ENCODE measurements around the gene BLM. TPM values are rescaled to one million over a fixed set of nuclear protein-coding genes. Genes with fewer than 3 reads are reported as not detected.
A peak's percentile ranks its signal among the peaks of the same experiment; 100 is the strongest.
"Not testable (repeated sequence)": the region's sequence is repeated elsewhere in the genome, so short reads cannot be mapped to it uniquely, and the experiment has no call there.

The BLM gene
- total RNA-seq, 1 donor from 2014 or later, result 66.4 TPM

DNA sequence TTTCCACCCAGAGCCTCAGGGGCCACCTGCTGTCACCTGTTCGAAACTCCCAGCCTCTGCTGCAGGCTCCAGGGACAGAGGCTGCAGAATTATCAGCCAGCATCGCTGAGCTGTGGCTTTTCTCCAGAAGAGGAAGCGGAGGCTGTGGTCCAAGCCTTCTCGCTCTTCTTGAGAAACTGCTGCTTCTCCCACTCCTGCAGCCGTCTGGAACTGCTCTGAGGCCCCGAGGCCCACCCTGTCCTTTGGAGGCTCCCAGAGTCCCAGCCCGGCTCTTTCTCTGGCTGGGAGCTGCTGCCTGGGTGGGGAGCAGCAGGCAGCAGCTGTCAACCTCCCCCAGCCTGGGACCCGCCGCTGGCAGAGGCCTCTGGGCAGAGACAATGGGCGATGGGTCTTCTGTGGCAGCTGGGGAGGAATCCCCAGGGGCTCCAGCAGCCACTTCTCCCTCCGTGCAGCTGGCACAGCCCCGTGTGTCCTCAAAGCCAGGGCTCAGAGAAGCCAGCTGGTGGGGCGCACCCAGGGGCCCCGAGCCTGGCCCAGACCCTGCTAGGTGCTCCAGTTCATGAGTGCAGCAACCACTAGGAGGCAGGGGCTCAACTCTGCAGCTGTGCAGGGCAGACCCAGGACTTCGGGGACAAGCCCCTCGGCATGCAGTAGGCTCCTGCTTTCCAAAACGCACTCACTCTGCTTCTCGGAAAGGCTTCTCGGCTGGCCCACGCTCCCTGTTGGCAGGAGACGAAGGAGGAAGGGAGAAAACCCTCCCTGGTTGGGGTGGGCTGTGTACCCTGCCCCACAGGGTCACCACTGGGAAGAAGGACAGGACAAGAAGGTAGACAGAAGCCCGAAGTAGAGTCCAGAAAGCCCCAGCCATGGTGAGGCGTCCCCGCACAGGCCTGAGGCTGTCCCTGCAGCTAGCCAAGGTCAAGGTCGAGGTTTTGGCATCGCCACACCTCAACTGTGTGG lies 101.4 kb downstream of the BLM start:
- H3K27ac Mint-ChIP-seq, result peak overlapping the region; percentile 99
- peaks cover 69% of the 10 kb centered on the region for H3K4me1 Mint-ChIP-seq
- intact Hi-C loops (cut with micrococcal nuclease), result loop anchor here (5.0 kb wide), 1 partner anchor 114 kb away; the partner anchor contains the start of gene HDDC3
- peak overlapping the region; percentile 80 for H3K4me3 Mint-ChIP-seq
- peaks cover 23% of the 10 kb centered on the region for H3K36me3 Mint-ChIP-seq (ENCODE audit: low read depth)
- no peaks in the 10 kb centered on the region for H3K27me3 Mint-ChIP-seq
- DNase-seq, result peak; percentile 86
- H3K9me3 Mint-ChIP-seq, result no peaks in the 10 kb centered on the region

DNA sequence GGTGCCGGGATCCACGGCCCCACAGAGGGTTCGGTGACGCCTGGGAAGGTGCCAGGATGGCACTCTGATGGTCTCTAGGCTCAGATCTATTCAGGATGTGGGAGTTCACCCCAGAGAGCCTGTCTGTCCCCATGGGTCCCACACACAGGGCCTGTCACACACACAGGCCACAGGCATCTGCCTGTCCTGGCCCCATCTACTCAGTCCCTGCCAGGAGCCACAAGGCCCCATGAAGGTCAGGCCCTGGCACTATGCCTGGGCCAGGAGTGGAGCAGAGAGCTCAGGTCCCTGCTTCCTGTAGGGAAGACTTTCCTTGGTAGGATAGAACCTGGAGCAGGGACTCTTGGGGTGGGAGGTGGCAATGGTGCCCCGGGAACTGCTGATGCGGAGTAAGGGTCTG lies 102.2 kb downstream of the BLM start:
- Mint-ChIP-seq H3K4me3 (no peak overlapping the region), H3K27me3 (no peaks in the 10 kb centered on the region), H3K36me3 (ENCODE audit: low read depth) (peaks cover 20% of the 10 kb centered on the region), H3K4me1 (peaks cover 67% of the 10 kb centered on the region), H3K9me3 (no peaks in the 10 kb centered on the region), H3K27ac (peak overlapping the region; percentile 85)
- no peak for DNase-seq
- intact Hi-C loops (cut with micrococcal nuclease), result loop anchor here (5.0 kb wide), 1 partner anchor 113 kb away; the partner anchor contains the start of gene HDDC3

DNA sequence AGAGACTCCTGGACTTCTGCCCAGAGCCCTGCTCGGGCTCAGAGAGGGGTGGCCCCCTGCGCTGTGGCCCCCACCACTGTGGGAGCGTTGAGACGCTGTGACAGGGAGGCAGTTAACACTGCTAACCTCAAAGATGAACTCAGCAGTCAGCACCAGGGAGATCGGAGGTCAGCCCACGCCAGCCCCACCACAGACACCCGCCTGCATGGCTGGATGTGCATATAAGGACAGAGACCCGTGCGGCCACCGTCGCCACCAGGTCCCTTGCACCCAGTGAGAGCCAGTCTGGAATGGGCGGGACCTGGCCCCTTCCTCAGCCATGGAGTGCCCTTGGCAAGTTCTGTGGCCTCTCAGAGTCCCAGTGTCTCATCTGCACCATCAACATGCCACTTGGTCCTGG lies 102.7 kb downstream of the BLM start:
- Mint-ChIP-seq H3K27ac (peak overlapping the region; percentile 85), H3K4me3 (no peak overlapping the region), H3K4me1 (peaks cover 66% of the 10 kb centered on the region)

DNA sequence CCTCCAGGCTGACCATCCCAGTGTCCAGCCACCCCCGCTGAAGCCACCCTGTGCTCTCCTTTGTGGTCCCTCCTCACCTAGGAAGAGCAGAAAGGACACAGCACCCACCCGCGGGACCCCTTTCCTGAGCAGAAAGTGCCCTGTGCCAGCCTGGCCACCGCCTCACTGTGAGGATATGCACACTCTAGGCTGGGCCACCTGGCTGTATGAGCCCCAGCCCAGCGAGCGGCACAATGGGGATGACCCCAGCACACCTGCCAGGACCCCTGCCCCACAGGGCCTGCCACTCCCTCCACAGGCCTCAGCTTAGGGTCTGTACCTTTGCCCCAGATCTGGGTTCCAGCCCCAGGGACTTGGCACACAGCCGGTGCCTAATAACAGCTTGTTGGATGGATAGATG lies 103.3 kb downstream of the BLM start:
- Mint-ChIP-seq H3K4me1 (peaks cover 62% of the 10 kb centered on the region), H3K4me3 (no peak overlapping the region)

More for the DNA sequence above, 102.7 kb downstream of the BLM start:
- Mint-ChIP-seq H3K36me3 (ENCODE audit: low read depth) (peaks cover 20% of the 10 kb centered on the region), H3K9me3 (no peaks in the 10 kb centered on the region), H3K27me3 (no peaks in the 10 kb centered on the region)
- no peak for DNase-seq
- intact Hi-C loops (cut with micrococcal nuclease), result loop anchor here (5.0 kb wide), 1 partner anchor 112 kb away; the partner anchor contains the start of gene HDDC3

DNA sequence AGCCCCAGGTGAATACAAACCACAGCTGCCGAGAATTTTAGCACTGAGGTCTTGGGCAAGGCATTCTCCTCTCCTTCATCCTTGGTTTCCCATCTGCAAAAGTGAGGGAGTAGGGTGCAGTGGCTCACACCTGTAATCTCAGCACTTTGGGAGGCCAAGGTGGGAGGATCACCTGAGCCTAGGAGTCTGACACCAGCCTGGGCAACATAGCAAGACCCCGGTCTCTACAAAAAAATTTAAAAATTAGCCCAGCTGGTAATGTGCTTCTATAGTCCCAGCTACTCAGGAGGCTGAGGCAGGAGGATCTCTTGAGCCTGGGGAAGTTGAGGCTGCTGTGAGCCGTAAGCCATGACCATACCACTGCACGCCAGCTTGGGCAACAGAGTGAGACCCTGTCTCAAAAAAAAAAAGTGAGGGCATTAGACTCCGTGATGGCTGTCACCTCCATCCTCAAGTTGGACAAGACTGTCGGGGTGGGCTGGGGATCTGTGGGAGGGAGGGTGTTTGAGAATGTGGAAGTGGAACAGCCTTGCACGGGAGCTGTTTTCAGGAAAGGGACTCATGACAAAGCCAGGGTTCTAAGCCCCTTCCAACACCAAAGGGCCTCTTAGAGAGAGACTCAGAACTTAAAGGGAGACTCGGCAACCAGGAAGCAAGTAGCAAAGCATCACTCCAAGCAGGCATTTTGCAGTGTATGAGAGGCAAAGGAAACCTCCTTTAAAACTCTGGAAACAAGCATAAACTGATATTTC lies 105.2 kb downstream of the BLM start:
- H3K36me3 Mint-ChIP-seq (ENCODE audit: low read depth), result peaks cover 16% of the 10 kb centered on the region
- no peak for DNase-seq
- no peaks in the 10 kb centered on the region for H3K9me3 Mint-ChIP-seq
- no peaks in the 10 kb centered on the region for H3K27me3 Mint-ChIP-seq
- H3K4me3 Mint-ChIP-seq, result no peak overlapping the region
- intact Hi-C loops (cut with micrococcal nuclease), result no loop called here
- H3K4me1 Mint-ChIP-seq, result peaks cover 55% of the 10 kb centered on the region
- H3K27ac Mint-ChIP-seq, result peak overlapping the region; percentile 78

More for the DNA sequence above, 103.3 kb downstream of the BLM start:
- intact Hi-C loops (cut with micrococcal nuclease), result no loop called here
- Mint-ChIP-seq H3K36me3 (ENCODE audit: low read depth) (peaks cover 17% of the 10 kb centered on the region), H3K27ac (peak overlapping the region; percentile 71), H3K27me3 (no peaks in the 10 kb centered on the region), H3K9me3 (no peaks in the 10 kb centered on the region)
- no peak for DNase-seq

DNA sequence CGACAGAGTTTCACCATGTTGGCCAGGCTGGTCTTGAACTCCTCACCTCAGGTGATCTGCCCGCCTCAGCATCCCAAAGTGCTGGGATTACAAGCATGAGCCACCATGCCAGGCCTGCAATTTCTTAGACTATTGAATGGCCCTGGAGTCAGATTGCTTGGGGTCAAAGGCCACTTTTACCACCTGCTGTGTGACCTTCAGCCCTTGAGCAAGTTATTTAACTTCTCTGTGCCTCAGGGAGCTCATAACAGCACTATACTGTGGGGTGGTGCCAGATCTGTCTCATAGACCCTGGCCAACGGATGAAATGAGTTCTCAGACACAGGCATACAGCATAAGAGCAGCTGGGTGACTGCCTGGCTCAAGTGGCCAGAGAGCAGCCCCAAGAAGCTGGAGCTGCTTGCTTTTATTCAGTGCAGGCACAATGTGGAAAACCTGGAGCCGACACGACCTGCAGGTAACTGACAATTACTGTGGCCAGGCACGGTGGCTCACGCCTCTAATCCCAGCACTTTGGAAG lies 106.4 kb downstream of the BLM start:
- Mint-ChIP-seq H3K36me3 (ENCODE audit: low read depth) (peaks cover 21% of the 10 kb centered on the region), H3K27me3 (no peaks in the 10 kb centered on the region), H3K4me1 (peaks cover 46% of the 10 kb centered on the region), H3K27ac (no peak overlapping the region), H3K4me3 (no peak overlapping the region), H3K9me3 (no peaks in the 10 kb centered on the region)
- intact Hi-C loops (cut with micrococcal nuclease), result no loop called here
- no peak for DNase-seq

DNA sequence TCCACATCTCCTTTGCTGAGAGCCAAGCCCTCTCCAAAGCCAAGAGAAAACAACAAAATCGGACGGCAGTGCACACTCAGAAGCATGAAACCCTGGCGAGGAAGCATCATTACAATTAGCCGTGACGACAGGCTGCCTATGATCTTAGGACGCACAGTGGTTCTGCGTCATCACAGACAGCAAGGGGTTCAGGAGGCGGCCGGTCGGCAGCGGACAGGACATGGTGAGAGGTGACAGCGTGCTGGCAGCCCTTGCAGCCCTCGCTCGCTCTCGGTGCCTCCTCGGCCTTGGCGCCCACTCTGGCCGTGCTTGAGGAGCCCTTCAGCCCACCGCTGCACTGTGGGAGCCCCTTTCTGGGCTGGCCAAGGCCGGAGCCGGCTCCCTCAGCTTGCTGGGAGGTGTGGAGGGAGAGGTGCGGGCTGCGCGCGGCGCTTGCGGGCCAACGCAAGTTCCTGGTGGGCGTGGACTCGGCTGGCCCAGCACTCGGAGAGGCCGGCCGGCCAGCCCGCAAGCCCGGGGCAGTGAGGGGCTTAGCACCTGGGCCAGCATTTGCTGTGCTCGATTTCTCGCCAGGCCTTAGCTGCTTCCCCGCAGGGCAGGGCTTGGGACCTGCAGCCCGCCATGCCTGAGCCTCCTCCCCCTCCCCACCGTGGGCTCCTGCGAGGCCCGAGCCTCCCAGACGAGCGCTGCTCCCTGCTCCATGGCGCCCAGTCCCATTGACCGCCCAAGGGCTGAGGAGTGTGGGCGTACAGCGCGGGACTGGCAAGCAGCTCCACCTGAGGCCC lies 108.2 kb downstream of the BLM start:
- Mint-ChIP-seq H3K27ac (peak overlapping the region; percentile 49), H3K4me1 (peaks cover 46% of the 10 kb centered on the region), H3K36me3 (ENCODE audit: low read depth) (peaks cover 23% of the 10 kb centered on the region)
- H3K27me3 Mint-ChIP-seq; H3K9me3 Mint-ChIP-seq; intact Hi-C loops (cut with micrococcal nuclease); H3K4me3 Mint-ChIP-seq; DNase-seq: not testable (repeated sequence)

DNA sequence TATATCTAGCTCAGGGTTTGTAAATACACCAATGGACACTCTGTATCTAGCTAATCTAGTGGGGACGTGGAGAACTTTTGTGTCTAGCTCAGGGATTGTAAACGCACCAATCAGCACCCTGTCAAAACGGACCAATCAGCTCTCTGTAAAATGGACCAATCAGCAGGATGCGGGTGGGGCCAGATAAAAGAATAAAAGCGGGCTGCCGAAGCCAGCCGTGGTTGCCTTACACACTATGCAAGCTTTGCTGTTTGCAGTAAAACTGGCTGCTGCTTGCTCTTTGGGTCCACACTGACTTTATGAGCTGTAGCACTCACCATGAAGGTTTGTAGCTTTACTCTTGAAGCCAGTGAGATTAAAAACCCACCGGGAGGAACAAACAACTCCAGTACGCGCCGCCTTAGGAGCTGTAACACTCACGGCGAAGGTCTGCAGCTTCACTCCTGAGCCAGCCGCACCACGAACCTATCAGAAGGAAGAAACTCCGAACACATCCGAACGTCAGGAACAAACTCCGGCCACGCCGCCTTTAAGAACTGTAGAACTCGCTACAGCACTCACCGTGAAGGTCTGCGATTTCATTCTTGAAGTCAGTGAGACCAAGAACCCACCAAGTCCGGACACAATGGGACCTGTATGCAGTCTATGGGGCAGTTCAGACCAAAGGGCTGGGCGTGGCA lies 109.2 kb downstream of the BLM start:
- DNase-seq; H3K9me3 Mint-ChIP-seq; intact Hi-C loops (cut with micrococcal nuclease); H3K27me3 Mint-ChIP-seq: not testable (repeated sequence)
- Mint-ChIP-seq H3K36me3 (ENCODE audit: low read depth) (peaks cover 27% of the 10 kb centered on the region), H3K4me1 (peaks cover 52% of the 10 kb centered on the region), H3K27ac (peak overlapping the region; percentile 81), H3K4me3 (peak overlapping the region; percentile 21)

DNA sequence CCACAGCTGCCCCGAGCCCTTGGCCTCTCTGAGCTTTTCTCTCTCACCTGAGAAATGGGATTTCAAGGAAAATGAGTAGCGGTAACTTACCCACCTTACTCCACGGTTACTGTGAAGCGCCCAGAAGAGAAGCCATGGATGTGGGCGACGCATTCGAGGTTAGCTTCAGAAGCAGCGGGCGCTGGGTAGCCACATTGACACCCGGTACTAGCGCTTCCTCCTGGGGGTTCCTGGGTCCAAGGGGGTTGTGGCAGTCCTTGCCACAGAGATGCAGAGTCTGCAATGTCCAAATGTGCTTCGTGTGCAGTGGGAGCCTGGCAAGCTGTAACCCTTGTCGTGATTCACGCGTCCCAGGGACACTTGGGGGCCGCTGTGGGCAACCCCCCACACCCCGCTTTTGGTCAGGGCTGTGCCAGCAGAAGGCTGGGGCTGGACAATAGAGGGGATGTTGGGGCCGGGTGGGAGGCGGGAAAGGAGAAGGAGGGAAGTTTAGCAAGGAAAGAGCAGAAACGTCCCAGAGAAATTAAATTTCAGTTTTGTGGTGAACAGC lies 109.8 kb downstream of the BLM start:
- Mint-ChIP-seq H3K27ac (peak overlapping the region; percentile 29), H3K27me3 (no peaks in the 10 kb centered on the region), H3K4me3 (peak overlapping the region; percentile 28), H3K36me3 (ENCODE audit: low read depth) (peaks cover 25% of the 10 kb centered on the region), H3K4me1 (peaks cover 49% of the 10 kb centered on the region), H3K9me3 (no peaks in the 10 kb centered on the region)
- intact Hi-C loops (cut with micrococcal nuclease), result no loop called here
- no peak for DNase-seq

DNA sequence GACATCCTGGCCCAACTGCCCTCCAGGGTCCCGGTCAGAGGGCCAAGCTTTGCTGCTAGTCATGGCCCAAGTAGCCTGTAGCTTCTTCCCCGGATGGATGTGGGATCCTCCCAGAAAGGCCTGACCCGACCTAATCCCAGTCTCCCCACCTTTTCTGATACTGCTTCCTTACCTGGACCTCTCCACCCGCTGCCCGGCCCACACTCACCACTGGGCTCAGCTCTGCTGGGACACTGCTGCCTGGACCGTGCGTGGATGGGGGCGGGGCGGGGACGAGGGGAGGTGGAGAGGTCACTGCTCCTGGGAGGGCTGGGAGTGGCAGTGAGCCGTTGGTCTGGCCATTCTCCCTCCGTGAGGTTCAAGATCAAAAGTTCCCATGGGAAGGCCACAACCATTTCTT lies 111.0 kb downstream of the BLM start:
- H3K4me1 Mint-ChIP-seq, result peaks cover 52% of the 10 kb centered on the region
- intact Hi-C loops (cut with micrococcal nuclease), result no loop called here
- H3K4me3 Mint-ChIP-seq, result peak overlapping the region; percentile 35
- H3K9me3 Mint-ChIP-seq, result no peaks in the 10 kb centered on the region
- DNase-seq, result no peak
- H3K36me3 Mint-ChIP-seq (ENCODE audit: low read depth), result peaks cover 25% of the 10 kb centered on the region
- H3K27ac Mint-ChIP-seq, result peak overlapping the region; percentile 83
- H3K27me3 Mint-ChIP-seq, result no peaks in the 10 kb centered on the region

DNA sequence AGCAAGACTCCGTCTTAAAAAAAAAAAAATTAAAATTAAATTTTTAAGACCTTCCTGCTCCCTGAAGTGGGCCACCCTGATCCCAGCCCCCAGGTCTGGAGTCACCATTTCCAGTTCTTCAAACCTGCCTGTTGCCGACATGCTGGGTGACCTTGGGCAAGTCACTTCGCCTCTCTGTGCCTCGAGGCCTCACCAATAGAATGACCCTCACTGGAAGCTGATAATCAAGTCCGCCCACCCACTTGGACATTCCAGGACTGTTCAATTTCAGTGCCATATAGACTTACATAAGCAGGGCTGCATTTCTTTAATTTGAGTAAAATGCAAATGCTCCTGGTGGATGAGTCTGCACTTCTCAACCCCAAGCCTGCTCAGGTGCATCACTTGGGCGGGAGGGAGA lies 112.0 kb downstream of the BLM start:
- Mint-ChIP-seq H3K36me3 (ENCODE audit: low read depth) (peaks cover 25% of the 10 kb centered on the region), H3K4me1 (peaks cover 54% of the 10 kb centered on the region), H3K27me3 (no peaks in the 10 kb centered on the region), H3K27ac (peak overlapping the region; percentile 98), H3K9me3 (no peaks in the 10 kb centered on the region), H3K4me3 (peak overlapping the region; percentile 80)
- DNase-seq, result no peak
- intact Hi-C loops (cut with micrococcal nuclease), result no loop called here

DNA sequence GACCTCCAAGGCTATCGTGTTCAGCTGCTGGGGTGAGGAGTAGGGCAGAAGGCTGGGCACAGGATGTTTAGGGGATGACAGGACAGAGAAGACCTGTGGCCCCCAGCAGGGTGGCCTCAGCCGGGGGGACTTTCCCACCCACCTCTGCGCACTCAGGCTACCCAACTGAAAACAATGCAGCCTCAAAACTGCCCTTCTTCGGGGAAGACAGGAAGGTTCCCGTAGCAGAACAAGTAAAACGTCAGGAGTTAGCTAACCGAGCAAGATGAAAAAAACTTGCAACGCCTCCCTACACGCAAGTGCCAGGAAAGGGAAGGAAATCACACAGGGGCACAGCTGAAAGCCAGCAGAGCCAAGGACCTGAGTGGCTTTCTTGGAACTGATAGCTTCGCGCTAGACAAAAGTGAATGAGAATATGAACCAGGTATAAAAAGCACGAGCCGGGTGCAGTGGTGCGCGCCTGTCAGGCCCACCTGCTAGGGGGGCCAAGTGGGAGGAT lies 112.8 kb downstream of the BLM start:
- peaks cover 19% of the 10 kb centered on the region for H3K36me3 Mint-ChIP-seq (ENCODE audit: low read depth)
- peak overlapping the region; percentile 80 for H3K4me3 Mint-ChIP-seq
- H3K9me3 Mint-ChIP-seq, result no peaks in the 10 kb centered on the region
- H3K4me1 Mint-ChIP-seq, result peaks cover 55% of the 10 kb centered on the region
- intact Hi-C loops (cut with micrococcal nuclease), result loop anchor here (1.0 to 10.0 kb wide), 6 partner anchors 8 to 935 kb away; partner anchors contain the start of gene AP3S2
- peak; percentile 94 for DNase-seq
- no peaks in the 10 kb centered on the region for H3K27me3 Mint-ChIP-seq
- H3K27ac Mint-ChIP-seq, result peak overlapping the region; percentile 98
